Measurements from ENCODE around the gene KLC1. TPM values are rescaled to one million over a fixed set of nuclear protein-coding genes. Genes with fewer than 3 reads are reported as not detected.
"Not testable (repeated sequence)": the region's sequence is repeated elsewhere in the genome, so short reads cannot be mapped to it uniquely, and the experiment has no call there.

The KLC1 gene
- total RNA-seq, 2 donors from 2014 or later = 185 to 201 TPM

- Histone ChIP-seq H3K36me3 (peaks cover 49% of the 10 kb centered on the region), H3K27ac (no peak overlapping the region), H3K4me1 (peaks cover 0 to 23% of the 10 kb centered on the region in 2 donors), H3K4me3 (no peak overlapping the region), H3K27me3 (no peaks in the 10 kb centered on the region), H3K9me3 (no peaks in the 10 kb centered on the region)
- no peak for TF ChIP-seq CTCF (IDR thresholded peaks at IDR 0.05)
- DNase-seq (ENCODE audit: low spot score) = no peak
These were observed 59.4 kb downstream of the KLC1 start for GRCh38 chr14:103688441-103688840.

- Histone ChIP-seq H3K27ac (no peak overlapping the region), H3K36me3 (peaks cover 52% of the 10 kb centered on the region), H3K9me3 (no peaks in the 10 kb centered on the region), H3K4me1 (peaks cover 0 to 23% of the 10 kb centered on the region in 2 donors), H3K27me3 (no peaks in the 10 kb centered on the region), H3K4me3 (no peak overlapping the region)
- no peak for DNase-seq (ENCODE audit: low spot score)
- no peak for TF ChIP-seq CTCF (IDR thresholded peaks at IDR 0.05)
These were observed 60.2 kb downstream of the KLC1 start for GRCh38 chr14:103688906-103689902.

- Histone ChIP-seq H3K27ac (no peak overlapping the region), H3K9me3 (no peaks in the 10 kb centered on the region), H3K27me3 (no peaks in the 10 kb centered on the region), H3K36me3 (peaks cover 57% of the 10 kb centered on the region), H3K4me3 (no peak overlapping the region), H3K4me1 (peaks cover 0 to 23% of the 10 kb centered on the region in 2 donors)
- TF ChIP-seq CTCF (IDR thresholded peaks at IDR 0.05) = no peak
- no peak for DNase-seq (ENCODE audit: low spot score)
These were observed 61.3 kb downstream of the KLC1 start for GRCh38 chr14:103690332-103690731.

GRCh38 chr14:103691655-103692054 is 62.6 kb downstream of the KLC1 start:
- not testable (repeated sequence) for H3K27me3 ChIP-seq; H3K27ac ChIP-seq; DNase-seq (ENCODE audit: low spot score); H3K4me3 ChIP-seq; H3K9me3 ChIP-seq
- peaks cover 0 to 35% of the 10 kb centered on the region in 2 donors for H3K4me1 ChIP-seq
- peaks cover 44% of the 10 kb centered on the region for H3K36me3 ChIP-seq

- H3K36me3 ChIP-seq = peaks cover 39% of the 10 kb centered on the region
- no peaks in the 10 kb centered on the region for H3K27me3 ChIP-seq
- no peak for DNase-seq (ENCODE audit: low spot score)
- TF ChIP-seq CTCF (IDR thresholded peaks at IDR 0.05) = no peak
- H3K27ac ChIP-seq = no peak overlapping the region
- H3K9me3 ChIP-seq = no peaks in the 10 kb centered on the region
- no peak overlapping the region for H3K4me3 ChIP-seq
- peaks cover 0 to 40% of the 10 kb centered on the region in 2 donors for H3K4me1 ChIP-seq
These were observed 63.1 kb downstream of the KLC1 start for GRCh38 chr14:103692159-103692558.

- Histone ChIP-seq H3K27me3 (no peaks in the 10 kb centered on the region), H3K9me3 (no peaks in the 10 kb centered on the region), H3K27ac (no peak overlapping the region), H3K36me3 (peaks cover 39% of the 10 kb centered on the region), H3K4me3 (no peak overlapping the region), H3K4me1 (peaks cover 0 to 43% of the 10 kb centered on the region in 2 donors)
- DNase-seq (ENCODE audit: low spot score) = no peak
- no peak for TF ChIP-seq CTCF (IDR thresholded peaks at IDR 0.05)
These were observed 63.9 kb downstream of the KLC1 start for GRCh38 chr14:103692871-103693270.

Measured in right atrium auricular region (tissue), 2 donors.